SH-SY5Y (cell line): ENCODE data around the gene EPHB4.

Experiments
- GATA2 ChIP-seq: IDR thresholded peaks from 2 replicates; pipeline ENCODE4 v1.6.1; 2011; ENCODE audit warnings: mild to moderate bottlenecking, low read depth, low read length
- GATA3 ChIP-seq: IDR thresholded peaks from 2 replicates; pipeline ENCODE4 v1.6.1; 2011; ENCODE audit warnings: low read depth, mild to moderate bottlenecking, low read length, moderate library complexity

DNA sequence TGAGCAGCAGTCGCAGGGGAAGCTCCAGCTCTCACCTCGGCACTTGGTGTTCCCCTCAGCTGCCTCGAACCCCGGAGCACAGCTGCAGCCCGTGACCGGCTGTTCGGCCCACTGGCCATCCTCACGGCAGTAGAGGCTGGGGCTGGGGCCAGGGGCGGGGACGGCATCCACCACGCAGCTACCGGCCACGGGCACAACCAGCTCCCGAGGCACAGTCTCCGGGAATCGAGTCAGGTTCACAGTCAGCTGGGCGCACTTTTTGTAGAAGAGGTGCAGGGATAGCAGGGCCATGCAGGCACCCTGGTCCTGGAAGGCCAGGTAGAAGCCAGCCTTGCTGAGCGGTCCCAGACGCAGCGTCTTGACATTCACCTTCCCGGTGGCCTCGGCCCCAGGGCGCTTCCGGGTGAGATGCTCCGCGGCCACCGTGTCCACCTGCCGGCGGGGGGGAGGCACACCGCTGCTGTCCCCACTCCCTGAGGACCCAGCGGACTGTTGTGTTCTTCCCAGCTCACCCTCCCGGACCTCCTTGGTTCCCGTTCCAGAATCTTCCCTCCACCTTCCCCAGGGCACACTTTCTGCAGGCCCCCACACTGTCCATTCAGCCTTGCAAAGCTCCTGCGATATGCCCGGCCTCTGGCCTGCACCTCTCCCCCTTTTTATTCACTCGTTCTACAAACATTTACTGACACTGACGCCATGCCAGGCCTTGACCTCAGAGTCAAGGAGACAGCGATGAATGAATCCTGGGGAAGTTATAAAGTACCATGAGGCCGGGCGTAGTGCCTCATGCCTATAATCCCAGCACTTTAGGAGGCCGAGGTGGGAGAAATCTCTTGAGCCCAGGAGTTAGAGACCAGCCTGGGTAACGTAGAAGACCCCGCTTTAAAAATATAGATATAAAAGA is 4.8 kb downstream of the EPHB4 start:
- TF ChIP-seq GATA2 (no peak), GATA3 (no peak)
